ENCODE measurements around the gene NLK. TPM values are rescaled to one million over a fixed set of nuclear protein-coding genes. Genes with fewer than 3 reads are reported as not detected.

The NLK gene
- total RNA-seq, 2 donors from 2014 or later: 19.8 to 37.0 TPM

GRCh38 chr17:28078341-28079229 lies 36.1 kb downstream of the NLK start:
- H3K27ac ChIP-seq: no peak overlapping the region
- intact Hi-C loops (cut with DNase I): no loop called here
- no peaks in the 10 kb centered on the region for H3K36me3 ChIP-seq
- no peaks in the 10 kb centered on the region for H3K9me3 ChIP-seq
- no peaks in the 10 kb centered on the region for H3K27me3 ChIP-seq (replicated peaks; ENCODE audit: insufficient read depth)
- TF ChIP-seq POLR2AphosphoS5 (IDR thresholded peaks at IDR 0.05): no peak
- TF ChIP-seq POLR2A (IDR thresholded peaks at IDR 0.05): no peak
- TF ChIP-seq, protein P1, sequence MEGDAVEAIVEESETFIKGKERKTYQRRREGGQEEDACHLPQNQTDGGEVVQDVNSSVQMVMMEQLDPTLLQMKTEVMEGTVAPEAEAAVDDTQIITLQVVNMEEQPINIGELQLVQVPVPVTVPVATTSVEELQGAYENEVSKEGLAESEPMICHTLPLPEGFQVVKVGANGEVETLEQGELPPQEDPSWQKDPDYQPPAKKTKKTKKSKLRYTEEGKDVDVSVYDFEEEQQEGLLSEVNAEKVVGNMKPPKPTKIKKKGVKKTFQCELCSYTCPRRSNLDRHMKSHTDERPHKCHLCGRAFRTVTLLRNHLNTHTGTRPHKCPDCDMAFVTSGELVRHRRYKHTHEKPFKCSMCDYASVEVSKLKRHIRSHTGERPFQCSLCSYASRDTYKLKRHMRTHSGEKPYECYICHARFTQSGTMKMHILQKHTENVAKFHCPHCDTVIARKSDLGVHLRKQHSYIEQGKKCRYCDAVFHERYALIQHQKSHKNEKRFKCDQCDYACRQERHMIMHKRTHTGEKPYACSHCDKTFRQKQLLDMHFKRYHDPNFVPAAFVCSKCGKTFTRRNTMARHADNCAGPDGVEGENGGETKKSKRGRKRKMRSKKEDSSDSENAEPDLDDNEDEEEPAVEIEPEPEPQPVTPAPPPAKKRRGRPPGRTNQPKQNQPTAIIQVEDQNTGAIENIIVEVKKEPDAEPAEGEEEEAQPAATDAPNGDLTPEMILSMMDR (IDR thresholded peaks at IDR 0.05): no peak
- WGBS: 86% methylated on average over 3 of the region's 3 CpGs
- no peak overlapping the region for H3K4me3 ChIP-seq
- H3K4me1 ChIP-seq (replicated peaks): peaks cover 3% of the 10 kb centered on the region
- no peak for DNase-seq (ENCODE audit: low spot score)

DNA sequence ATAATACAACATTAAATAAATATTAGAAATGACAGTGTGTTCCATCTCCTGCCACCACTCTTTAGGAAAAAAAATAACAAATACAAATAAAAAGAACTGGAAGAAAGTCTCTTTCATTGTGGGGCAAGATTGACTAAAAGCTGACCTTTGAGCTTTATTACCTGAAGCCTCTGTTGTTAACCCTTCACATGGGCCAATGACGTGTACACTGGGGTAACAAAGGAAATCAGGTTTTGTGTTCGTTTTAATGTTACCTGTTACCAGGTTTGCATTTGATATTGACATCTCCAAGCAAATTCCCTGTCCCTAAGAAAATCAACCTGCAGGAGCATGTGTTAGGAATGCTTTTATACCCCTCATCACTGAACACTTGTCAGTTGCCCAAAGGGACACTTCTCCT lies 39.0 kb downstream of the NLK start:
- intact Hi-C loops (cut with DNase I): no loop called here
- no peaks in the 10 kb centered on the region for H3K36me3 ChIP-seq
- 79% methylated on average over 2 of the region's 2 CpGs for WGBS
- H3K9me3 ChIP-seq: no peaks in the 10 kb centered on the region
- TF ChIP-seq POLR2AphosphoS5 (IDR thresholded peaks at IDR 0.05) (no peak), POLR2A (IDR thresholded peaks at IDR 0.05) (no peak)
- TF ChIP-seq, protein P1 (IDR thresholded peaks at IDR 0.05): no peak
- no peaks in the 10 kb centered on the region for H3K27me3 ChIP-seq (replicated peaks; ENCODE audit: insufficient read depth)
- no peak for DNase-seq (ENCODE audit: low spot score)
- no peak overlapping the region for H3K4me3 ChIP-seq
- H3K27ac ChIP-seq: no peak overlapping the region
- peaks cover 3% of the 10 kb centered on the region for H3K4me1 ChIP-seq (replicated peaks)

- 96% methylated on average over 2 of the region's 2 CpGs for WGBS
- Histone ChIP-seq H3K4me3 (no peak overlapping the region), H3K27ac (no peak overlapping the region), H3K9me3 (no peaks in the 10 kb centered on the region), H3K4me1 (replicated peaks) (peaks cover 3% of the 10 kb centered on the region), H3K27me3 (replicated peaks; ENCODE audit: insufficient read depth) (no peaks in the 10 kb centered on the region), H3K36me3 (no peaks in the 10 kb centered on the region)
- no peak for DNase-seq (ENCODE audit: low spot score)
- TF ChIP-seq, protein P1 (IDR thresholded peaks at IDR 0.05): no peak
- TF ChIP-seq POLR2AphosphoS5 (IDR thresholded peaks at IDR 0.05): no peak
- TF ChIP-seq POLR2A (IDR thresholded peaks at IDR 0.05): no peak
- intact Hi-C loops (cut with DNase I): no loop called here
Observed at GRCh38 chr17:28085766-28086165, 43.3 kb downstream of the NLK start.

DNA sequence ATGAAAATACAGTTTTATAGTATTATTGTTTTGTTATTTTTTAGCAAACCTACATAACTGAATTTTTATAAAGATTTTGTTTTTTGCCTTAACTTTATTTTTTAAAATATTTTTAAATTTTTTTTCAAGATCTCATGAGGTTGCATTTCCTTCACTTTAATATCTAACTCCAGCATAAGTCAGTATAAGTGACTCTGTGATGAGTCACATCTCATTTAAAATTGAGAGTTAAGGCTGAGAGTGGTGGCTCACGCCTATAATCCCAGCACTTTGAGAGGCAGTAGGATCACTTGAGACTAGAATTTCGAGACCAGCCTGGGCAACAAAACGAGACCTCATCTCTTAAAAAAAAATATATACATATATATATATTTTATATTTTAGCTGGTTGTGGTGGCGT lies 44.0 kb downstream of the NLK start:
- Histone ChIP-seq H3K4me1 (replicated peaks) (peaks cover 3% of the 10 kb centered on the region), H3K4me3 (no peak overlapping the region), H3K27me3 (replicated peaks; ENCODE audit: insufficient read depth) (no peaks in the 10 kb centered on the region), H3K9me3 (no peaks in the 10 kb centered on the region), H3K27ac (no peak overlapping the region), H3K36me3 (no peaks in the 10 kb centered on the region)
- WGBS: 94% methylated on average over 4 of the region's 4 CpGs
- no peak for DNase-seq (ENCODE audit: low spot score)
- TF ChIP-seq POLR2A (IDR thresholded peaks at IDR 0.05) (no peak), POLR2AphosphoS5 (IDR thresholded peaks at IDR 0.05) (no peak)
- intact Hi-C loops (cut with DNase I): no loop called here

- intact Hi-C loops (cut with DNase I): no loop called here
- Histone ChIP-seq H3K9me3 (no peaks in the 10 kb centered on the region), H3K36me3 (no peaks in the 10 kb centered on the region), H3K4me3 (no peak overlapping the region), H3K27me3 (replicated peaks; ENCODE audit: insufficient read depth) (no peaks in the 10 kb centered on the region), H3K4me1 (replicated peaks) (no peaks in the 10 kb centered on the region), H3K27ac (no peak overlapping the region)
- no peak for TF ChIP-seq POLR2A (IDR thresholded peaks at IDR 0.05)
- TF ChIP-seq, protein P1 (IDR thresholded peaks at IDR 0.05): no peak
- TF ChIP-seq POLR2AphosphoS5 (IDR thresholded peaks at IDR 0.05): no peak
- no peak for DNase-seq (ENCODE audit: low spot score)
Observed at GRCh38 chr17:28087743-28088142, 45.3 kb downstream of the NLK start.
